Skeletal muscle cell (primary cell): ENCODE data around the gene NBEAL2.
"Not testable (repeated sequence)": the region's sequence is repeated elsewhere in the genome, so short reads cannot be mapped to it uniquely, and the experiment has no call there.

Experiments used
- DNase-seq: peaks from one replicate; pipeline ENCODE4 v3.0.0-alpha.2; 2010; ENCODE audit warnings: low read depth
- H3K4me3 ChIP-seq: 2 replicates; pipeline ENCODE4 v1.5.1; 2011; ENCODE audit warnings: low read depth, mild to moderate bottlenecking, control low read depth, low read length, moderate library complexity

The NBEAL2 gene

DNA sequence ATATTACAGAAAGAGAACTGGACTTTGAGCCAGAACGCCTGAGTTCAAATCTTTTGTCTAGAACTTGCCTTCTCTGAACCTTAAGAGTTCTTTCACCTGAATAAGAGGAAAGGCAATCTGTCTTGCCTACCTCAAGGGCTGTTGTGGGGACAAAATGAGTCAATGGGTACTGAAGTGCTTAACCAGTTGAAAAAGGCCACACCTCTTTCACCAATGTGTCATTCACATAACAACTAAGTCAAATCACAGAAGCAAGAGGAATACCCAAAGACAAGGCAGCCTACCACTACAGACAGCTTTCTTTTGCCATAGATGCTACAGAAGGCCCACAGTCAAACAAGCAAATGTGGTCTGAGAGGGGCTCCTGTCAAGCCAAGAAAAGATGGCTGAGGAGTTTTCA is 39.7 kb downstream of the NBEAL2 start:
- no peak for DNase-seq

DNA sequence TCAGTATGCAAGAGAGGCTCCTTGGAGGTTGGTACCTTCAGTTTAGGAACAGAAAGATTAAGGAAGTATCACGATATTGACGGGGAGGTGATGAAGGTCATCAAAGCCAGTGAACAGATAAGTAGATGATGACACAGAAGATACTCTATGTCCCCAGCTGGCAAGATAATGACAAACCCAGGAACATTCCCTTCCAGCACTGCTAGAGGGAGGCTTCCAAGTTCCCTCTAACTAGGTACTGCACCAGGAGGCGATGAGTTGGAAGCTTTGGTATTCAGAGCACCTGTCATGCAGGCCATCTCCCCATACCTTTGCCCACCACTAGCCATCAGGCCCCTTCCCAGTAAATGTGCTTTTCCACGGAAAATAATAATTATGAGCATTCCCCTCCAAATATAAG is 40.8 kb downstream of the NBEAL2 start:
- H3K4me3 ChIP-seq, result no peak overlapping the region
- no peak for DNase-seq

More for the DNA sequence above, 39.7 kb downstream of the NBEAL2 start:
- no peak overlapping the region for H3K4me3 ChIP-seq

DNA sequence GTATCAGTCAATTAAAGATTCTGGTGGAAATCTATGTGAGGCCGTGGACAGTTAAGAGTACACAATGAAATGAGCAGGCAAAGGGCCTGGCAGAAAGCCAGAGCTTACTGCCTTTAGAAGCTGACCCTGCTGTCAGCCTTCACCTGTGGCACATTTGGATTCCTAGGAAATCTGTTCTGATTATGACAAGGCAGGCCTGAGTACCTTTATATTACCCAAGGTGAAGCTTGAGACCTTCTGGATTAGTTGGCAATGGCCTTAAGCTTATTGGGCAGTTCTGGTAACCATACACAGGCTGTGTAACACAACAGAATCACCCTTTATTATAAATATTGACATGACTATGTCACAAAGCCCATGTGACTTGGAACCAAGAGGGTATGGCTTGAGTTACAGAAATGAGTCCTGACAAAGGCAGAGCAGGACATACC is 43.2 kb downstream of the NBEAL2 start:
- no peak overlapping the region for H3K4me3 ChIP-seq
- no peak for DNase-seq

DNA sequence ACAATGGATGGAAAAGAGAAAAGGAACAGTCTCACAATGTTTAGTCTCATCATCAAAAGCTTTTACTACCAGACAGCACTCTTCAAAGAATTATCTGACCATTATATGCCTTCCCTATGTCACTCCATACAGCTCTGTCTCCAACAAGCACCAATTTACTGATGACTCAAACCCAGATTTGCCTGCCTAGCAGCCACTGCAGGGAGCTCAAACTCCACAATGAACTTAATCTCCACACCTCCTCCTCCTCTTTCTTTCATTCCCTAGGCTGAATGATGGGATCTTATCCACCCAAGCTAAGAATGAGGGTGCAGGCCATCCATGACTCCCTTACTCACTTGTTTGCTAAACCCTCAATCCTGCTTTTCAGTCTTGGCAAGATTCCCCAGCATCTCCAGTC is 45.5 kb downstream of the NBEAL2 start:
- DNase-seq, result no peak
- H3K4me3 ChIP-seq, result no peak overlapping the region

DNA sequence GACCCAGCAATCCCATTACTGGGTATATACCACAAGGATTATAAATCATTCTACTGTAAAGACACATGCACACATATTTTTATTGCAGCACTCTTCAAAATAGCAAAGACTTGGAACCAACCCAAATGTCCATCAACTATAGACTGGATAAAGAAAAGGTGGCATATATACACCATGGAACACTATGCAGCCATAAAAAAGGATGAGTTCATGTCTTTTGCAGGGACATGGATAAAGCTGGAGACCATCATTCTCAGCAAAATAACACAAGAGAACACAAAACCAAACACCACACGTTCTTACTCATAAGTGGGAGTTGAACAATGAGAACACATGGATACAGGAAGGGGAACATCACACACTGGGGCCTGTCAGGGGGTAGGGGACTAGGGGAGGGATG is 47.0 kb downstream of the NBEAL2 start:
- not testable (repeated sequence) for DNase-seq

DNA sequence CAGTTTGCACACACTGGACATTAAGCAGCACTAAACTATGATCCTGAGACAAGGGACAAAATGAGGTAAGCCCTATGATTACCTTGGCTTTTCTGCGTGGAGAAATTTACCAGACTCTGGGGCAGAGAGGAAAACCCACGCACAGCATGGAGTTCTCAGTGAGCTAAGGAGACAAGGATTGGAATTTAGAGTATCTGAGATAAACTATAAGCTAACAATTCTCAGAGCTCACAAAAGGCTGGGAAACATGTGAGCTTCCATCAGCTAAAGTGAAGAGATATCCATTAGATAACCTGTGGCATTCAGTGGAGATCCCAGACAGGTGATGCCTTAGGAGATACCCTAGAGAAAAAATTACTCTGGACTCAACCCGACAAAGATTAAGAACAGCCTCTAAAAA is 48.7 kb downstream of the NBEAL2 start:
- H3K4me3 ChIP-seq, result no peak overlapping the region
- no peak for DNase-seq

More for the DNA sequence above, 47.0 kb downstream of the NBEAL2 start:
- H3K4me3 ChIP-seq, result not testable (repeated sequence)

DNA sequence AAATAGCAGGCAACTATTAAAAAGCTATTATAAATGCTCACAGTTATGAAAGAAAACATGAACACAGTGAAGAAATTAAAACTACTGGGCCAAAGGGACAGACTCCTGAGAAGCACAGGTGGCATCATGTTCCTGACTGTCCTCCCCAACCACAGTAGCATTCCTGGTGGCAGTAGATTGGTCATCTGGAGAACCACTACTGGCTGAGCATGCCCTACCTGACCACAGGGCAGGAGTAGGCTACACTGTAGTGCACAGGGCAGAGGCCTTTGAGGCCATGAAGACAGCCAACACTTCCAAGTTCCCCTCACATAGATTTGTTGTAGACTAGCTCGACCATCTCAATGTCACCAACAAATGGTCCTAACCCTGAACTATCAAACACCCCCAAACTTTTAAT is 49.2 kb downstream of the NBEAL2 start:
- H3K4me3 ChIP-seq, result no peak overlapping the region
- no peak for DNase-seq

DNA sequence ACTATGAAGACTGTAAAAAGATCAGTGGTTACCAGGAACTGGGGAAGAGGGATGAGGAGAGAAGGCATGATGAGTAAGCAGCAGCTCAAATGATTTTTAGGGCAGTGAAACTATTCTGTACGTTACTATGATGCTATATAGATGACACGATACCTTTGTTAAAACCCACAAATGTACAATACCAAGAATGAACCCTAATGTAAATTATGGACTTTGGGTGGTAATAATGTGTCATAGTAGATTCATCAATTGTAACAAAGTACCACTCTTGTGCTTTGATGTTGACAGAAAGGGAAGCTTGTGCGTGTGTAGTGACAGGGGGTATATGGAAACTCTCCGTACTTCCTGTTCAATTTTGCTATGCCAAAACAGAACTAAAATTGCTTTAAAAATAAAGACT is 51.6 kb downstream of the NBEAL2 start:
- DNase-seq, H3K4me3 ChIP-seq: not testable (repeated sequence)

DNA sequence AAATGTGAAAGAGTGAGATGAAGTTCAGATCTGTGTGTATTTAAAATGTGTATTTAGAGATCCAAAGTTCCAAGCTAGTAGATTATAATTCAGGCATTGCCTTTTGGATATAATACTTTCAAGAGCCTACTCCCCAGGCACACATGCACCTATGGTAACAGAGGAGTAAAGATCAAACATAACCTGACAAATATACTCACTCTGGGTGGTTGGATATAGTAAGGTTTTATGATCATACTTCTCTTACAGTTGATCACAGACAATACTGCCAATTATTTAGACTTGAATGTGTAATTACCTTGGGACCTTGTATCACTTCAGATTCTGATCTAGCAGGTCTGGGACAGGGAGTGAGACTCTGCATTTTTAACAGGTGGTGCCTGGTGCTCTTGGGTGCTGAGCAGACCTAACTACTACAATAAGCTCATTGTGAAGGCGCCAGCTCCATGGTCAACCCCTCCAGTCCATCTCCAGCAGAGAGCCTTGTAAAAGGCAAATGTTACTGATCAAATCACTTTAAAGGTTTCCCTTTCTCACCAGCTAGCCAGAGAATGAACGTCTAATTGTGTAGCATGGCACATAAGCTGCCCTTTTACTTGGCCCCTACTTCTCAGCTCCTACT is 55.5 kb downstream of the NBEAL2 start:
- H3K4me3 ChIP-seq, result no peak overlapping the region
- DNase-seq, result no peak

DNA sequence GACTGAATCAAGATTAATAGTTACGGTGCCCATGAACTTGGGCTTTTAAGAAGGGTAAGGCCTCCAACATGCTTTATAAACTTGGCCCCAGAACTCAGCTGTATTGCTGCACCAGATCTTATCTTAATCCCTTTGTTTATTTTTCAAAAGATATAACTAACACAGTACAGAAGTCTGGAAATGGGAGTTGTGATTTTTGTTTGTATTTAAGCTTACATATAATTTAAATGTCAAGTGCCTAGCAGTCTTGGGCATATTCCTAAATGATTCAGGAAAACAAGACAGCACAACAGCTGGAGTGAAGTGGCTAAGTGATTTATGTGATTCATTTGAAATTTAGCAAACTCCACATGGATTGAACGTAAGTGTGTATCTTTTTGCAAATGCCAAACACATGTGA is 56.2 kb downstream of the NBEAL2 start:
- no peak for DNase-seq
- H3K4me3 ChIP-seq, result no peak overlapping the region

DNA sequence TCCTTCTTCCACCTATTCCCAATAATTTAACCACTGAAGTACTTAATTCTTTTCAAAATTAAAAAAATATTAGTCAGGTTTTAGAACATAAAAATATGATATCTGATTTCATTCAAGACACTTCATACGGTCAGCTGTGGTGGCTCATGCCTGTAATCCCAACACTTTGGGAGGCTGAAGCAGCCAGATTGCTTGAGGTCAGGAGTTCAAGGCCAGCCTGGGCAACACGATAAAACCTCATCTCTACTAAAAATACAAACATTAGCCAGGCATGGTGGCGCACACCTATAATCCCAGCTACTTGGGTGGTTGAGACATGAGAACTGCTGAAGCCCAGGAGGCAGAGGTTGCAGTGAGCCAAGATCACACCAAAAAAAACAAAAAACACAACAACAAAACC is 56.7 kb downstream of the NBEAL2 start:
- no peak for DNase-seq
- no peak overlapping the region for H3K4me3 ChIP-seq

DNA sequence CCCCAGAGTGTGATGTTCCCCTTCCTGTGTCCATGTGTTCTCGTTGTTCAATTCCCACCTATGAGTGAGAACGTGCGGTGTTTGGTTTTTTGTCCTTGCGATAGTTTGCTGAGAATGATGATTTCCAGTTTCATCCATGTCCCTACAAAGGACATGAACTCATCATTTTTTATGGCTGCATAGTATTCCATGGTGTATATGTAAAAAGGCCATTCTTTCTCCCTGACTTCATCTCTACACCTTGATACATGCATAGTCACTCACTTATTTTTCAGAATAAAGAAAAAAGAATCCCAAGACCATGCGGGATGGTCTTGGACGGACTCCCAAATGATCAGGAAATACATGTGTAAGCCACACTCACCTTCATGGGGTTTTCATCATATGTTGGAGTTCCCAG is 57.8 kb downstream of the NBEAL2 start:
- H3K4me3 ChIP-seq, DNase-seq: not testable (repeated sequence)

DNA sequence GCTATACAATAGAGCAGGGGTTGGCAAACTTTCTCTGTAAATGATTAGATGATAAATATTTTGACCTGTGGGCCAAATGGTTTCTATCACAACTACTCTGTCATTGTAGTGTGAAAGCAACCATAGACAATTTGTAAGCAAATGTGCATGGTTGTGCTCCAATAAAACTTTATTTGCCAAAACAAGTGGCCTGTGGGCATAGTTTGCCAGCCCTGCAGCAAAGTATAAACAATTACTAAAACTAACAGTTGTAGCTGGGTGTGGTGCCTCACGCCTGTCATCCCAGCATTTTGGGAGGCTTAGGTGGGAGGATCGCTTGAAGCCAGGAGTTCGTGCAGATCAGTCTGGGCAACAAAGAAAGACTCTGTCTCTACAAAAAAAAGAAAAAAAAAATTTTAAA is 61.6 kb downstream of the NBEAL2 start:
- DNase-seq, result no peak
- H3K4me3 ChIP-seq, result no peak overlapping the region

DNA sequence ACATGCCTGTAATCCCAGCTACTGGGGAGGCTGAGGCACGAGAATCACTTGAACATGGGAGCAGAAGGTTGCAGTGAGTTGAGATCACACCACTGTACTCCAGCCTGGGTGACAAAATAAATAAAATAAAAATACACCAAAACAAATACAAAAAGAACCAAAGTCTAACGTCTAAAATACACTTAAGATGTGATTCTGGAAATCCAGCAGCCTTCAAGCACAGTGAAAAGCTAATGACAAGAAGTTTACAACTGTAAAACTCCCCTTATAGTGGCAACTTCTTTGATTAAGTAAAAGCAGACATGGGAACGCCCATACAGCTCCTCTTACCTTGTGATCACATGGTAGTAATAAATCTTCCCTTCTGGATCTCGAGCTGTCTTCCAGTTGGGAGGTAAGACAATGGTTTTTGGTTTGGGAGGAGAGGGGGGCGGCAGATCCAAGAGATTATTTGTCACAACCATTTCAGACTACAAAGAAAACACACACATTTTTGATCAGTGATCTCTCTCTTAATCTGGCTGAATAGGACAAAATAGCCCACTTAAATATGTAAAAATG is 62.8 kb downstream of the NBEAL2 start:
- no peak overlapping the region for H3K4me3 ChIP-seq
- no peak for DNase-seq

DNA sequence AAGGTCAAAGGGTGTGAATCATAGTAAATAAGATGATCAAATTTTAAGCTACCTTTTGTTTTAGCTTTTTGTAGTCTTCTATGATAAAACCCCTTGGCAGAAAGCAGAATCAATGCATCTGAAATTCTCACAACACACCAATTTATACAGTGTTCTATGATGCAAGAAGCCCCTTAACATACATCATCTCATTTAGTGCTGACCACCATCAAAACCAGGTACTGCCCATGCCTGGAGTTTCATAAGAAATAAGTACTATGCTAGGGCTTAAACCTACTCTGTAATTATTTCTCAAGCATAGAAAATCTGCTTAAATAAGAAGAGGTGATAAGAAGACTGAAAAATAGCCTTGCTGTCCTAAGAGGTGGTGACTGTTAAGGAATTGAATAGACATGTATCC is 67.6 kb downstream of the NBEAL2 start:
- no peak for DNase-seq
- H3K4me3 ChIP-seq, result no peak overlapping the region

DNA sequence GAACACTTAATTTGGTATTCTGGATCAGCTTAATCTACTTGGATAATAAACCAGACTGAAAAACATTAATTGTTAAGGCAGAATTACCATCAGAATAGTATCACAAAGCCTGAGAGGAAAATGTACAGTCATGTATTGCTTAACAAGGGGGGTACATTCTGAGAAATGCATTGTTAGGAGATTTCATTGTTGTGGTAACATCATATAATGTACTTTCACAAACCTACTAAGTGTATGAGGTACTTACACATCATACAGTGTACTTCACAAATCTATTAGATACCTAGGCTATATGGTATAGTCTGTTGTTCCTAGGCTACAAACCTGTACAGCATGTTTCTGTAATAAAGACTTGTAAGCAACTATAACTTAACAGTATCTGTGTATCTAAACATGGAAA is 68.2 kb downstream of the NBEAL2 start:
- H3K4me3 ChIP-seq, result no peak overlapping the region
- DNase-seq, result no peak

DNA sequence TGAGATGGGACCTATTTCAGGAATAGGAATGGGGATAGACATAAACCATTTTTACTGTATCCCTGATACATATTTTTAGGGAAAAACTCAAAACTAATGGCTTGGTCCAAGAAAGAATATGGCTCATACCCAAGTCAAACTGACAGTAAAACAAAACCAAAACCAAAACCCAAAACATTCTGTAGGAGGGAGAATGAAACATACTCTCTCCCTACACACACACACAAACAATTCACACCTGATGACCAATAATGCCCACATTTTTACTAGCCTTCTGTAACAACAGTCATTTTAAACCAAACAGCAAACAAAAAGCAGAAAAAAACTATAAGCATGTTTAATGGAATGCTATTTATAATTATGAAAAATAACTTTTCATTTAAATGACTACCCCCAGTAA is 74.9 kb downstream of the NBEAL2 start:
- no peak for DNase-seq
- H3K4me3 ChIP-seq, result no peak overlapping the region

DNA sequence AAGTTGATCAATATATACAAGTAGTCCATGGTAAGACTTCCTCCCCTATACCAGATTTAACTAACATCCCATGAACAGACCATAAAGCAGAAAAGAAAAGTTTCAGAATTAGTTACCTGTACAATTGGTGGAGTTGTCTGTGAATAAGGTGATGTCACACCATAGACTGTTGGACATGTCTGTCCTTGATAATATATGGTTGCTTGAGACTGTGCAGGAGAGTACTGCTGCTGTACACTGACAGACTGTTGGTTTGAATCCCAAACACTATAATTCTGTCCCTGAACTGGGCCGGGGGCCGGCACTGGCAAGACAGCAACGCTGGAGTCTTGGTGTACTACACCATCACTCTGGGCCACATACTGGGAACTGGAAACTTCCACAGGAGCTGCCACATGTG is 77.2 kb downstream of the NBEAL2 start:
- no peak overlapping the region for H3K4me3 ChIP-seq
- no peak for DNase-seq

DNA sequence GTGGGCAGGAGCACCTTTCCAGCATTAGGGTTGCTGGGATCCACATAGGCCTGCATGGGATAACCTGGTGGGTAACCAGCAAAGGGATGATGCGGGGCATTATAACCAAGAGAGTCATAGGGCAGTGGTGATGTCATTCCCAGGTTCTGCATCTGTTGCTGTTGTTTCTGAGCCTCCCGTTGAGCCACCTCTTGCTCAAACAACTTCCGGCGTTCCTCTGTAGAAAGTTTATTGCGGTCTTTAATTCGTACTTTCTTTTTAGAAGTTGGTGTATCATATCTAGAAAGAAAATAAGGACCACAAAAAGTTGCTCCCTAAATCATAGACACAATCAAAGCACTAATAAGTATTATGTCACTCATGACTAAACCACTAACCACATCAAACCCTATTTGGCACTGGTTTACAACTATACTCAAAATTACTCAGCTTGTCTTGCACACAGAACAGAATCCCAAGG is 77.8 kb downstream of the NBEAL2 start:
- H3K4me3 ChIP-seq, result no peak overlapping the region
- no peak for DNase-seq
